ENCODE measurements around the gene NCAM2.

- TF ChIP-seq JUNB (IDR thresholded peaks at IDR 0.05; ENCODE audit: unreplicated experiment) = no peak
- TF ChIP-seq, protein P1, sequence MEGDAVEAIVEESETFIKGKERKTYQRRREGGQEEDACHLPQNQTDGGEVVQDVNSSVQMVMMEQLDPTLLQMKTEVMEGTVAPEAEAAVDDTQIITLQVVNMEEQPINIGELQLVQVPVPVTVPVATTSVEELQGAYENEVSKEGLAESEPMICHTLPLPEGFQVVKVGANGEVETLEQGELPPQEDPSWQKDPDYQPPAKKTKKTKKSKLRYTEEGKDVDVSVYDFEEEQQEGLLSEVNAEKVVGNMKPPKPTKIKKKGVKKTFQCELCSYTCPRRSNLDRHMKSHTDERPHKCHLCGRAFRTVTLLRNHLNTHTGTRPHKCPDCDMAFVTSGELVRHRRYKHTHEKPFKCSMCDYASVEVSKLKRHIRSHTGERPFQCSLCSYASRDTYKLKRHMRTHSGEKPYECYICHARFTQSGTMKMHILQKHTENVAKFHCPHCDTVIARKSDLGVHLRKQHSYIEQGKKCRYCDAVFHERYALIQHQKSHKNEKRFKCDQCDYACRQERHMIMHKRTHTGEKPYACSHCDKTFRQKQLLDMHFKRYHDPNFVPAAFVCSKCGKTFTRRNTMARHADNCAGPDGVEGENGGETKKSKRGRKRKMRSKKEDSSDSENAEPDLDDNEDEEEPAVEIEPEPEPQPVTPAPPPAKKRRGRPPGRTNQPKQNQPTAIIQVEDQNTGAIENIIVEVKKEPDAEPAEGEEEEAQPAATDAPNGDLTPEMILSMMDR (conservative IDR thresholded peaks at IDR 0.05; ENCODE audit: low read depth in 2 of 2) = no peak
- TF ChIP-seq EZH2phosphoT487 (IDR thresholded peaks at IDR 0.05; ENCODE audit: unreplicated experiment) = no peak
- no peak for TF ChIP-seq POLR2AphosphoS5 (IDR thresholded peaks at IDR 0.05; ENCODE audit: low read depth)
- TF ChIP-seq, protein P2, sequence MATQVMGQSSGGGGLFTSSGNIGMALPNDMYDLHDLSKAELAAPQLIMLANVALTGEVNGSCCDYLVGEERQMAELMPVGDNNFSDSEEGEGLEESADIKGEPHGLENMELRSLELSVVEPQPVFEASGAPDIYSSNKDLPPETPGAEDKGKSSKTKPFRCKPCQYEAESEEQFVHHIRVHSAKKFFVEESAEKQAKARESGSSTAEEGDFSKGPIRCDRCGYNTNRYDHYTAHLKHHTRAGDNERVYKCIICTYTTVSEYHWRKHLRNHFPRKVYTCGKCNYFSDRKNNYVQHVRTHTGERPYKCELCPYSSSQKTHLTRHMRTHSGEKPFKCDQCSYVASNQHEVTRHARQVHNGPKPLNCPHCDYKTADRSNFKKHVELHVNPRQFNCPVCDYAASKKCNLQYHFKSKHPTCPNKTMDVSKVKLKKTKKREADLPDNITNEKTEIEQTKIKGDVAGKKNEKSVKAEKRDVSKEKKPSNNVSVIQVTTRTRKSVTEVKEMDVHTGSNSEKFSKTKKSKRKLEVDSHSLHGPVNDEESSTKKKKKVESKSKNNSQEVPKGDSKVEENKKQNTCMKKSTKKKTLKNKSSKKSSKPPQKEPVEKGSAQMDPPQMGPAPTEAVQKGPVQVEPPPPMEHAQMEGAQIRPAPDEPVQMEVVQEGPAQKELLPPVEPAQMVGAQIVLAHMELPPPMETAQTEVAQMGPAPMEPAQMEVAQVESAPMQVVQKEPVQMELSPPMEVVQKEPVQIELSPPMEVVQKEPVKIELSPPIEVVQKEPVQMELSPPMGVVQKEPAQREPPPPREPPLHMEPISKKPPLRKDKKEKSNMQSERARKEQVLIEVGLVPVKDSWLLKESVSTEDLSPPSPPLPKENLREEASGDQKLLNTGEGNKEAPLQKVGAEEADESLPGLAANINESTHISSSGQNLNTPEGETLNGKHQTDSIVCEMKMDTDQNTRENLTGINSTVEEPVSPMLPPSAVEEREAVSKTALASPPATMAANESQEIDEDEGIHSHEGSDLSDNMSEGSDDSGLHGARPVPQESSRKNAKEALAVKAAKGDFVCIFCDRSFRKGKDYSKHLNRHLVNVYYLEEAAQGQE (IDR thresholded peaks at IDR 0.05; ENCODE audit: unreplicated experiment) = no peak
- no peak for TF ChIP-seq CREB1 (CRISPR knock-in tag; IDR thresholded peaks at IDR 0.05; ENCODE audit: low read depth)
These were observed 197.3 kb downstream of the NCAM2 start for GRCh38 chr21:21195417-21195943.

Data from GM23338 (cell line).